ENCODE results near the gene TICRR.

Gene TICRR

DNA sequence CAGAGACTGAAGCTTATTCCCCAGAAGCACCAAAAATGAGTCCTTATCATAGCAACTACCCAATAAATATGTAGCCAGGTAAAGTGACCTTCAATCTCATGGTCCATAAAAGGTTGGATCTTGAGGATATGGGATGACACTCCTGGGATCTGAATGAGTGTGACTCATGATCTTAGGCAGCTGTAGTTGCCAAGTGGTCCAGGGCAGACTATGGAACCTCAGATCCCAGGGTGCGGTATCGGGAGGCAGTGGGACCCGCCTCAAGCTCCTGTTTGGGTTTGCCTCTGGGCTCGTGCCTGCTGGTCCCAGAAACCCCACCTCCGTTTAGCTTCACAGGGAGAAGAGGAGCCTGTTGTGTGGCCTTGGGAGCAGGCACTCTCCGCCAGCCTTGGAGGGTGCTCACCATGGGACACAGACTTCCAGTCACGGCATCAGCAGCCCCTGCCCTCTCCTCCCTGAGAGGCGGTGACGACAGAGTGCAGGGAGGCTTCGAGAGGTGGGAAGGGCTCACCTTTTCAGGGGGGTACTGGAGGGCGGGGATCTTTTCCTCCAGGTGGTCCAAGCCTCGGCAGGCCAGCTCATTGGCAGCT lies 95.8 kb downstream of the TICRR start:
- no peak for DNase-seq (ENCODE audit: low spot score)
- TF ChIP-seq CTCF (IDR thresholded peaks at IDR 0.05; ENCODE audit: borderline replicate concordance, control extremely low read depth, extremely low read depth, insufficient read depth, missing control alignments), result no peak
- in situ Hi-C loops (cut with MboI; ENCODE audit: low sequenced_read_pairs, unreplicated experiment), result no loop called here

DNA sequence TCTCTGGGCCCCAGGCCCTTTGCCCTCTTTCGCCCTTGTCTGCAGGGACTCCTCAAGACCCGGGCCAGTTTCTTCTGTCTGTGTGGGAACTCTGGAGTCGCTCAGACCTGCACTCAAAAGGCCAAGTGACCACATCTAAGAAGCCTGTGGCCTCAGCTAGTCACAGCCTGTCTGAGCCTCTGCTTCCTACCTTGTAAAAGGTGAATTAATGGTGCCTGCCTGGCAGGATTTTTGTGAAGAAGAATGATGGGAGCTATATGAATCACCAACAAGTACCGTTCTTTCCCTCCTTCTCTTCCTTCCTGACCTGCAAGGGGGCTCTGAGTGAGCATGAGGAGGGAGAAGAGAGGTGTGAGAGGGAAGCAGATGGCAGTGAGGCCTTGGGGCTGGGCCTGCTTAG lies 96.4 kb downstream of the TICRR start:
- in situ Hi-C loops (cut with MboI; ENCODE audit: low sequenced_read_pairs, unreplicated experiment), result no loop called here
- no peak for TF ChIP-seq CTCF (IDR thresholded peaks at IDR 0.05; ENCODE audit: borderline replicate concordance, control extremely low read depth, extremely low read depth, insufficient read depth, missing control alignments)
- DNase-seq (ENCODE audit: low spot score), result peak; percentile 21

GRCh38 chr15:89672221-89673164 lies 97.2 kb downstream of the TICRR start:
- in situ Hi-C loops (cut with MboI; ENCODE audit: low sequenced_read_pairs, unreplicated experiment), result no loop called here
- TF ChIP-seq CTCF (IDR thresholded peaks at IDR 0.05; ENCODE audit: borderline replicate concordance, control extremely low read depth, extremely low read depth, insufficient read depth, missing control alignments), result no peak
- DNase-seq (ENCODE audit: low spot score), result peak; percentile 19

DNA sequence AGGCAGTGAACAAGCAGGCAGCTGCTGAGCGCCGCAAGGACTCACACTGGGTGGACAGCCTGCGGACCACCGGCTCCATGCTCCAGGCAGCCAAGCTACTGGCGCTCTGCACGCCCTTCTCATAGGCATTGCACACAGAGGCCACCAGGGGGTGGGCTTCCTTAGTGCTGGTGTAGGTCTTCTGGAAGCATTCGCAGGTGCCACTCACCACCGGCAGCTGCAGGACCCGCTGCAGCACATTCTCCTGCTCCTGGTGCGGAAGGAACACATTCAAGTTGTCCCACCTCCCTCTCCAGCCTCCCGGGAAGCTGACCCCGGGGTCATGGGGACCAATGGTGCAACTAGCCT lies 97.9 kb downstream of the TICRR start:
- in situ Hi-C loops (cut with MboI; ENCODE audit: low sequenced_read_pairs, unreplicated experiment), result no loop called here
- DNase-seq (ENCODE audit: low spot score), result peak; percentile 69

DNA sequence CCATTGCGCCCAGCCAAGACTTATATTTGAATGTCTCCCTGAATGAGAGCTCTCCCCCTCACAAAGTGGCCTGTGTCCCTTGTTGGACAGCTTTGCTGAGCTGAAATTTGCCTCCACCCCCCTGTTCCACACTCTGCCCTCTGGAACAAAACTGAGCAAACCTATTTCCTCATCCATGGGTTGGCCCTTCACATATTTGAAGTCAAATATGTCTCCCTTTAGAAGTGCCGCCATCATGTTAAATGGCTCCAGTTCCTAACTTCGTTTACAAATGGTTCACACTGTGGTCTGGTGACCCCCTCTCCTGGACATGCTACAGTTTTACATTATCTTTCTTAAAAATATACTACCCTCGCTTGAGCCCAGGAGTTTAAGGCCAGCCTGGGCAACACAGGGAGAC lies 99.3 kb downstream of the TICRR start:
- in situ Hi-C loops (cut with MboI; ENCODE audit: low sequenced_read_pairs, unreplicated experiment), result no loop called here
- TF ChIP-seq CTCF (IDR thresholded peaks at IDR 0.05; ENCODE audit: borderline replicate concordance, control extremely low read depth, extremely low read depth, insufficient read depth, missing control alignments), result no peak
- no peak for DNase-seq (ENCODE audit: low spot score)

More for the DNA sequence above, 97.9 kb downstream of the TICRR start:
- TF ChIP-seq CTCF (IDR thresholded peaks at IDR 0.05; ENCODE audit: borderline replicate concordance, control extremely low read depth, extremely low read depth, insufficient read depth, missing control alignments), result peak; percentile 51

- TF ChIP-seq CTCF (IDR thresholded peaks at IDR 0.05; ENCODE audit: borderline replicate concordance, control extremely low read depth, extremely low read depth, insufficient read depth, missing control alignments), result no peak
- no peak for DNase-seq (ENCODE audit: low spot score)
- in situ Hi-C loops (cut with MboI; ENCODE audit: low sequenced_read_pairs, unreplicated experiment), result no loop called here
Measured at GRCh38 chr15:89675606-89676005, 100.3 kb downstream of the TICRR start.

Measured in GM13976 (cell line).